ENCODE results near the gene UBE2M. TPM values are rescaled to one million over a fixed set of nuclear protein-coding genes. Genes with fewer than 3 reads are reported as not detected.
"Not testable (repeated sequence)": the region's sequence is repeated elsewhere in the genome, so short reads cannot be mapped to it uniquely, and the experiment has no call there.

UBE2M gene
- total RNA-seq, 1 donor from 2014 or later: 53.8 TPM

- no peak for ATAC-seq
- peak; percentile 48 for DNase-seq
- Histone ChIP-seq H3K4me1 (peaks cover 13% of the 10 kb centered on the region), H3K9me3 (no peaks in the 10 kb centered on the region), H3K27ac (no peak overlapping the region), H3K27me3 (no peaks in the 10 kb centered on the region), H3K36me3 (peaks cover 13% of the 10 kb centered on the region), H3K4me3 (no peak overlapping the region)
- intact Hi-C loops (cut with DNase I): no loop called here
- TF ChIP-seq CTCF (IDR thresholded peaks at IDR 0.05): no peak
Measured at GRCh38 chr19:58578012-58578925, 19.9 kb upstream of the UBE2M start.

GRCh38 chr19:58577581-58577980, 19.2 kb upstream of the UBE2M start:
- H3K4me3 ChIP-seq; H3K27me3 ChIP-seq; H3K9me3 ChIP-seq; H3K36me3 ChIP-seq; ATAC-seq; DNase-seq; intact Hi-C loops (cut with DNase I); H3K27ac ChIP-seq: not testable (repeated sequence)
- H3K4me1 ChIP-seq: peaks cover 13% of the 10 kb centered on the region

GRCh38 chr19:58575183-58576041, 17.0 kb upstream of the UBE2M start:
- ATAC-seq (peak; percentile 74), DNase-seq (peak; percentile 95)
- no peaks in the 10 kb centered on the region for H3K9me3 ChIP-seq
- H3K4me3 ChIP-seq: peak overlapping the region; percentile 96
- peaks cover 7% of the 10 kb centered on the region for H3K36me3 ChIP-seq
- H3K27ac ChIP-seq: peak overlapping the region; percentile 97
- peaks cover 18% of the 10 kb centered on the region for H3K4me1 ChIP-seq
- no peak for TF ChIP-seq CTCF (IDR thresholded peaks at IDR 0.05)
- intact Hi-C loops (cut with DNase I): no loop called here
- no peaks in the 10 kb centered on the region for H3K27me3 ChIP-seq

GRCh38 chr19:58573658-58574164, 15.3 kb upstream of the UBE2M start:
- peaks cover 13% of the 10 kb centered on the region for H3K36me3 ChIP-seq
- peaks cover 18% of the 10 kb centered on the region for H3K4me1 ChIP-seq
- peak overlapping the region; percentile 94 for H3K27ac ChIP-seq
- DNase-seq (no peak), ATAC-seq (no peak)
- intact Hi-C loops (cut with DNase I): no loop called here
- no peak for TF ChIP-seq CTCF (IDR thresholded peaks at IDR 0.05)
- no peaks in the 10 kb centered on the region for H3K9me3 ChIP-seq
- H3K27me3 ChIP-seq: no peaks in the 10 kb centered on the region
- H3K4me3 ChIP-seq: peak overlapping the region; percentile 66

- intact Hi-C loops (cut with DNase I): no loop called here
- DNase-seq: peak; percentile 100
Measured at GRCh38 chr19:58572818-58573657, 14.6 kb upstream of the UBE2M start, which contains the start of gene MZF1. MZF1 (minus strand) TSS chr19:58573335; CDS start chr19:58571389, 1,946 bp downstream.

More at GRCh38 chr19:58572818-58573657, 14.6 kb upstream of the UBE2M start, which contains the start of gene MZF1:
- peak; percentile 16 for TF ChIP-seq CTCF (IDR thresholded peaks at IDR 0.05)
- Histone ChIP-seq H3K36me3 (peaks cover 13% of the 10 kb centered on the region), H3K9me3 (no peaks in the 10 kb centered on the region), H3K27me3 (no peaks in the 10 kb centered on the region), H3K4me3 (peak within 1 kb of the TSS; percentile 66), H3K27ac (peak within 1 kb of the TSS; percentile 94), H3K4me1 (peaks cover 18% of the 10 kb centered on the region)
- ATAC-seq: peak; percentile 80
